VCaP (cell line): ENCODE measurements around the gene PLPPR3.

Source experiments
- H3K27ac ChIP-seq: fragments of 450-650 bp; 2 replicates; pipeline ENCODE4 v1.5.1; 2017
- CTCF ChIP-seq: fragments of 450-650 bp; conservative IDR thresholded peaks from 2 replicates; pipeline ENCODE4 v1.5.1; 2017; ENCODE audit warnings: mild to moderate bottlenecking, moderate library complexity

Gene PLPPR3

GRCh38 chr19:807627-808422 is 13.9 kb downstream of the PLPPR3 start:
- TF ChIP-seq CTCF: no peak
- H3K27ac ChIP-seq: no peak overlapping the region

GRCh38 chr19:806815-807421 is 14.8 kb downstream of the PLPPR3 start:
- no peak for TF ChIP-seq CTCF

GRCh38 chr19:805600-806550 is 15.9 kb downstream of the PLPPR3 start:
- H3K27ac ChIP-seq: no peak overlapping the region
- no peak for TF ChIP-seq CTCF

More at GRCh38 chr19:806815-807421, 14.8 kb downstream of the PLPPR3 start:
- no peak overlapping the region for H3K27ac ChIP-seq

- no peak for TF ChIP-seq CTCF
- H3K27ac ChIP-seq: no peak overlapping the region
These were observed 16.6 kb downstream of the PLPPR3 start for GRCh38 chr19:805166-805551.

- TF ChIP-seq CTCF: no peak
- no peak overlapping the region for H3K27ac ChIP-seq
These were observed 17.2 kb downstream of the PLPPR3 start for GRCh38 chr19:804419-805165.

- TF ChIP-seq CTCF: no peak
- no peak overlapping the region for H3K27ac ChIP-seq
These were observed 17.9 kb downstream of the PLPPR3 start for GRCh38 chr19:803686-804418.
